Measurements from ENCODE around the gene CELF4.

CELF4 gene

GRCh38 chr18:37244618-37245017 is 321.0 kb downstream of the CELF4 start:
- DNase-seq (ENCODE audit: low read depth): no peak
- no peak overlapping the region for H3K4me3 ChIP-seq (ENCODE audit: low read depth, low read length)

- H3K4me3 ChIP-seq (ENCODE audit: low read depth, low read length): peak overlapping the region; percentile 5
- DNase-seq (ENCODE audit: low read depth): no peak
These were observed 321.9 kb downstream of the CELF4 start for GRCh38 chr18:37243741-37244140.

GRCh38 chr18:37242826-37243560 is 322.6 kb downstream of the CELF4 start:
- no peak overlapping the region for H3K4me3 ChIP-seq (ENCODE audit: low read depth, low read length)

GRCh38 chr18:37242091-37242490 is 323.5 kb downstream of the CELF4 start:
- H3K4me3 ChIP-seq (ENCODE audit: low read depth, low read length): no peak overlapping the region
- DNase-seq (ENCODE audit: low read depth): no peak

More at GRCh38 chr18:37242826-37243560, 322.6 kb downstream of the CELF4 start:
- DNase-seq (ENCODE audit: low read depth): no peak

GRCh38 chr18:37238282-37239108 is 327.1 kb downstream of the CELF4 start:
- DNase-seq (ENCODE audit: low read depth): no peak
- no peak overlapping the region for H3K4me3 ChIP-seq (ENCODE audit: low read depth, low read length)

- DNase-seq (ENCODE audit: low read depth): no peak
These were observed 330.0 kb downstream of the CELF4 start for GRCh38 chr18:37235583-37235982.

GRCh38 chr18:37231251-37231650 is 334.3 kb downstream of the CELF4 start:
- no peak overlapping the region for H3K4me3 ChIP-seq (ENCODE audit: low read depth, low read length)
- DNase-seq (ENCODE audit: low read depth): no peak

More at GRCh38 chr18:37235583-37235982, 330.0 kb downstream of the CELF4 start:
- H3K4me3 ChIP-seq (ENCODE audit: low read depth, low read length): no peak overlapping the region

- DNase-seq (ENCODE audit: low read depth): no peak
- no peak overlapping the region for H3K4me3 ChIP-seq (ENCODE audit: low read depth, low read length)
These were observed 334.8 kb downstream of the CELF4 start for GRCh38 chr18:37230768-37231167.

GRCh38 chr18:37225279-37225678 is 340.3 kb downstream of the CELF4 start:
- DNase-seq (ENCODE audit: low read depth): no peak
- no peak overlapping the region for H3K4me3 ChIP-seq (ENCODE audit: low read depth, low read length)

- H3K4me3 ChIP-seq (ENCODE audit: low read depth, low read length): no peak overlapping the region
- peak; percentile 8 for DNase-seq (ENCODE audit: low read depth)
These were observed 342.6 kb downstream of the CELF4 start for GRCh38 chr18:37222999-37223378.

- H3K4me3 ChIP-seq (ENCODE audit: low read depth, low read length): no peak overlapping the region
- DNase-seq (ENCODE audit: low read depth): no peak
These were observed 343.1 kb downstream of the CELF4 start for GRCh38 chr18:37222354-37222998.

GRCh38 chr18:37219257-37219656 is 346.3 kb downstream of the CELF4 start:
- no peak overlapping the region for H3K4me3 ChIP-seq (ENCODE audit: low read depth, low read length)
- DNase-seq (ENCODE audit: low read depth): no peak

- no peak overlapping the region for H3K4me3 ChIP-seq (ENCODE audit: low read depth, low read length)
These were observed 347.5 kb downstream of the CELF4 start for GRCh38 chr18:37218022-37218590.

GRCh38 chr18:37210781-37211180 is 354.8 kb downstream of the CELF4 start:
- DNase-seq (ENCODE audit: low read depth): no peak
- no peak overlapping the region for H3K4me3 ChIP-seq (ENCODE audit: low read depth, low read length)

More at GRCh38 chr18:37218022-37218590, 347.5 kb downstream of the CELF4 start:
- DNase-seq (ENCODE audit: low read depth): no peak

- no peak overlapping the region for H3K4me3 ChIP-seq (ENCODE audit: low read depth, low read length)
- no peak for DNase-seq (ENCODE audit: low read depth)
These were observed 358.3 kb downstream of the CELF4 start for GRCh38 chr18:37207343-37207742.

- H3K4me3 ChIP-seq (ENCODE audit: low read depth, low read length): no peak overlapping the region
- no peak for DNase-seq (ENCODE audit: low read depth)
These were observed 365.9 kb downstream of the CELF4 start for GRCh38 chr18:37199741-37200140.
